Panc1 (cell line): ENCODE data around the gene AP5S1. TPM values are rescaled to one million over a fixed set of nuclear protein-coding genes. Genes with fewer than 3 reads are reported as not detected.
"Not testable (repeated sequence)": the region's sequence is repeated elsewhere in the genome, so short reads cannot be mapped to it uniquely, and the experiment has no call there.

ENCODE experiments used
- ATAC-seq: fragments of 200-7000 bp; cut with Tn5 transposase; 2 replicates; pipeline ENCODE4 v1.9.1; 2020; ENCODE audit warnings: mild to moderate bottlenecking, moderate library complexity
- BruUV-seq: library from RNA; stranded (reverse); fragments of 400-500 nt; replicated peaks from 2 replicates; lab custom pipeline; 2021; lab: Mats Ljungman, UMichigan
- CTCF ChIA-PET: fragments of 300-600 bp; sonication (Branson Sonifier 250); formaldehyde crosslinking; loops from one replicate; lab custom pipeline; 2022; ENCODE audit warnings: antibody characterized with exemption; lab: Charles Lee
- POLR2A ChIA-PET: fragments of 300-600 bp; sonication (Branson Sonifier 250); formaldehyde crosslinking; loops from one replicate; lab custom pipeline; 2022; ENCODE audit warnings: antibody characterized with exemption; lab: Charles Lee
- DNase-seq: peaks from one replicate; pipeline ENCODE4 v3.0.0-alpha.2; 2010; ENCODE audit warnings: low read depth, low spot score
- H3K27ac ChIP-seq: 2 replicates; pipeline ENCODE4 v1.5.1; 2011; ENCODE audit warnings: mild to moderate bottlenecking, low read length, inconsistent platforms
- H3K27me3 ChIP-seq: fragments of 200-500 bp; sonication (Bioruptor generic); 2 replicates; pipeline ENCODE4 v1.6.0; 2014; ENCODE audit warnings: low read length, inconsistent platforms; ENCODE audit not compliant: control insufficient read depth, insufficient read depth
- H3K36me3 ChIP-seq: fragments of 200-500 bp; sonication (Bioruptor generic); 2 replicates; pipeline ENCODE4 v1.5.1; 2014; ENCODE audit warnings: inconsistent platforms, mild to moderate bottlenecking, low read length, moderate library complexity; ENCODE audit not compliant: control insufficient read depth, insufficient read depth
- H3K4me1 ChIP-seq: 2 replicates; pipeline ENCODE4 v1.5.1; 2011; ENCODE audit warnings: inconsistent platforms, mild to moderate bottlenecking, low read length, moderate library complexity; ENCODE audit not compliant: control insufficient read depth, insufficient read depth
- H3K4me3 ChIP-seq, 2 experiments: 2 replicates each; pipeline ENCODE4 v1.5.1; 2011 to 2012; ENCODE audit warnings: low read depth in 2 of 2, low read length in 2 of 2, mild to moderate bottlenecking in 2 of 2, inconsistent platforms in 1 of 2, moderate library complexity in 1 of 2
- H3K9me3 ChIP-seq: fragments of 200-500 bp; sonication (Bioruptor generic); 2 replicates; pipeline ENCODE4 v1.5.1; 2014; ENCODE audit warnings: low read depth, mild to moderate bottlenecking, inconsistent platforms, low read length, moderate library complexity; ENCODE audit not compliant: control insufficient read depth, insufficient read depth
- POLR2AphosphoS5 ChIP-seq: IDR thresholded peaks from 2 replicates; pipeline ENCODE4 v1.6.1; 2012; ENCODE audit warnings: mild to moderate bottlenecking, low read depth, low read length, moderate library complexity
- SIN3A ChIP-seq: IDR thresholded peaks from 2 replicates; pipeline ENCODE4 v1.6.1; 2012; ENCODE audit warnings: low read depth, mild to moderate bottlenecking, low read length, moderate library complexity, borderline replicate concordance; ENCODE audit not compliant: insufficient read depth
- TCF7L2 ChIP-seq: IDR thresholded peaks from 2 replicates; pipeline ENCODE4 v1.6.1; 2011; ENCODE audit warnings: mild to moderate bottlenecking, low read depth, low read length, inconsistent platforms
- in situ Hi-C: cut with HindIII; loops from 2 replicates; pipeline ENCODE4 v1.10.0; 2016; ENCODE audit warnings: low sequenced_read_pairs, low pct_unique_long_range_greater_than_20kb
- intact Hi-C: fragments of 100-400 bp; cut with micrococcal nuclease; formaldehyde crosslinking; loops from one replicate; pipeline ENCODE4 v1.10.0; 2022; ENCODE audit not compliant: unreplicated experiment
- total RNA-seq: library from RNA; stranded (reverse); gene quantifications from one replicate; pipeline ENCODE4 v1.2.1, GENCODE V29; 2021; ENCODE audit not compliant: unreplicated experiment
- TF ChIP-seq, protein P1 (sequence below): fragments of 450-650 bp; IDR thresholded peaks from 2 replicates; pipeline ENCODE4 v1.5.1; 2017; ENCODE audit warnings: mild to moderate bottlenecking
- TF ChIP-seq, protein P2 (sequence below), 2 experiments: IDR thresholded peaks; 2 replicates each; pipeline ENCODE4 v1.6.1; 2011 to 2012; ENCODE audit warnings: low read depth in 2 of 2, control low read depth in 1 of 2, low read length in 1 of 2, mild to moderate bottlenecking in 1 of 2, moderate library complexity in 1 of 2; ENCODE audit not compliant: insufficient read depth in 1 of 2

Gene AP5S1
- total RNA-seq, 1 experiment from 2014 or later: 23.1 TPM

DNA sequence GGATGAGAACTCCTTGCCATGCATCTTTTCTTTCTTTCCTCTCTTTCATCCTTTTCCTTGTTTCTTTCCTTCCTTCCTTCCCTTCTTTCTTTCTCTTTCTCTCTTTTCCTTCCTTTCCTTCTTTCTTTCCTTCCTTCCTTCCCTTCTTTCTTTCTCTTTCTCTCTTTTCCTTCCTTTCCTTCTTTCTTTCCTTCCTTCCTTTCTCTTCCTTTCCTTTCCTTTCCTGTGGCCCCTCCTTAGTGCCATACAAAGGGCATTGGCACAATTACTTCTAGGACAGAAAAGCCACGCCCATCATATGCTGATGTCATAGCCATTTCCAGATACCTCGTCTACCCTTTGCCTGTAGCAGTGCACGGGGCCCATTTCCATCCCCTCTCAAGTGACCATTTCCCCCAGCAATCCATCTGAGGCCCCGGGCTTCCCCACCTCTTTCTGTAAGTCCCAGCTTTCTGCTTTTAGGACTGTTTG is 31.6 kb upstream of the AP5S1 start:
- Histone ChIP-seq H3K4me3 (no peak overlapping the region), H3K36me3 (no peaks in the 10 kb centered on the region), H3K27ac (peak overlapping the region; percentile 55; the same call in 1 of the 2 replicates), H3K9me3 (no peaks in the 10 kb centered on the region), H3K4me1 (peaks cover 17% of the 10 kb centered on the region), H3K27me3 (no peaks in the 10 kb centered on the region)
- POLR2A ChIA-PET: no interaction called here
- in situ Hi-C loops (no loop called here), intact Hi-C loops (loop anchor here (2.0 kb wide), 1 partner anchor 32 kb away; the partner anchor contains the start of gene AP5S1)
- CTCF ChIA-PET: interaction anchor here (3.4 kb wide), 1 partner anchor 29 kb away, joined by 22 read pairs; no protein-coding TSS in a partner anchor
- TF ChIP-seq TCF7L2 (no peak), SIN3A (no peak), POLR2AphosphoS5 (no peak)
- TF ChIP-seq, protein P1, sequence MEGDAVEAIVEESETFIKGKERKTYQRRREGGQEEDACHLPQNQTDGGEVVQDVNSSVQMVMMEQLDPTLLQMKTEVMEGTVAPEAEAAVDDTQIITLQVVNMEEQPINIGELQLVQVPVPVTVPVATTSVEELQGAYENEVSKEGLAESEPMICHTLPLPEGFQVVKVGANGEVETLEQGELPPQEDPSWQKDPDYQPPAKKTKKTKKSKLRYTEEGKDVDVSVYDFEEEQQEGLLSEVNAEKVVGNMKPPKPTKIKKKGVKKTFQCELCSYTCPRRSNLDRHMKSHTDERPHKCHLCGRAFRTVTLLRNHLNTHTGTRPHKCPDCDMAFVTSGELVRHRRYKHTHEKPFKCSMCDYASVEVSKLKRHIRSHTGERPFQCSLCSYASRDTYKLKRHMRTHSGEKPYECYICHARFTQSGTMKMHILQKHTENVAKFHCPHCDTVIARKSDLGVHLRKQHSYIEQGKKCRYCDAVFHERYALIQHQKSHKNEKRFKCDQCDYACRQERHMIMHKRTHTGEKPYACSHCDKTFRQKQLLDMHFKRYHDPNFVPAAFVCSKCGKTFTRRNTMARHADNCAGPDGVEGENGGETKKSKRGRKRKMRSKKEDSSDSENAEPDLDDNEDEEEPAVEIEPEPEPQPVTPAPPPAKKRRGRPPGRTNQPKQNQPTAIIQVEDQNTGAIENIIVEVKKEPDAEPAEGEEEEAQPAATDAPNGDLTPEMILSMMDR: no peak
- TF ChIP-seq, protein P2, sequence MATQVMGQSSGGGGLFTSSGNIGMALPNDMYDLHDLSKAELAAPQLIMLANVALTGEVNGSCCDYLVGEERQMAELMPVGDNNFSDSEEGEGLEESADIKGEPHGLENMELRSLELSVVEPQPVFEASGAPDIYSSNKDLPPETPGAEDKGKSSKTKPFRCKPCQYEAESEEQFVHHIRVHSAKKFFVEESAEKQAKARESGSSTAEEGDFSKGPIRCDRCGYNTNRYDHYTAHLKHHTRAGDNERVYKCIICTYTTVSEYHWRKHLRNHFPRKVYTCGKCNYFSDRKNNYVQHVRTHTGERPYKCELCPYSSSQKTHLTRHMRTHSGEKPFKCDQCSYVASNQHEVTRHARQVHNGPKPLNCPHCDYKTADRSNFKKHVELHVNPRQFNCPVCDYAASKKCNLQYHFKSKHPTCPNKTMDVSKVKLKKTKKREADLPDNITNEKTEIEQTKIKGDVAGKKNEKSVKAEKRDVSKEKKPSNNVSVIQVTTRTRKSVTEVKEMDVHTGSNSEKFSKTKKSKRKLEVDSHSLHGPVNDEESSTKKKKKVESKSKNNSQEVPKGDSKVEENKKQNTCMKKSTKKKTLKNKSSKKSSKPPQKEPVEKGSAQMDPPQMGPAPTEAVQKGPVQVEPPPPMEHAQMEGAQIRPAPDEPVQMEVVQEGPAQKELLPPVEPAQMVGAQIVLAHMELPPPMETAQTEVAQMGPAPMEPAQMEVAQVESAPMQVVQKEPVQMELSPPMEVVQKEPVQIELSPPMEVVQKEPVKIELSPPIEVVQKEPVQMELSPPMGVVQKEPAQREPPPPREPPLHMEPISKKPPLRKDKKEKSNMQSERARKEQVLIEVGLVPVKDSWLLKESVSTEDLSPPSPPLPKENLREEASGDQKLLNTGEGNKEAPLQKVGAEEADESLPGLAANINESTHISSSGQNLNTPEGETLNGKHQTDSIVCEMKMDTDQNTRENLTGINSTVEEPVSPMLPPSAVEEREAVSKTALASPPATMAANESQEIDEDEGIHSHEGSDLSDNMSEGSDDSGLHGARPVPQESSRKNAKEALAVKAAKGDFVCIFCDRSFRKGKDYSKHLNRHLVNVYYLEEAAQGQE (IDR thresholded peaks at IDR 0.05; ENCODE audit: insufficient read depth in 1 of 2, low read depth in 2 of 2, low read length in 1 of 2): no peak
- no TSS peak for BruUV-seq
- ATAC-seq (no peak), DNase-seq (no peak)

DNA sequence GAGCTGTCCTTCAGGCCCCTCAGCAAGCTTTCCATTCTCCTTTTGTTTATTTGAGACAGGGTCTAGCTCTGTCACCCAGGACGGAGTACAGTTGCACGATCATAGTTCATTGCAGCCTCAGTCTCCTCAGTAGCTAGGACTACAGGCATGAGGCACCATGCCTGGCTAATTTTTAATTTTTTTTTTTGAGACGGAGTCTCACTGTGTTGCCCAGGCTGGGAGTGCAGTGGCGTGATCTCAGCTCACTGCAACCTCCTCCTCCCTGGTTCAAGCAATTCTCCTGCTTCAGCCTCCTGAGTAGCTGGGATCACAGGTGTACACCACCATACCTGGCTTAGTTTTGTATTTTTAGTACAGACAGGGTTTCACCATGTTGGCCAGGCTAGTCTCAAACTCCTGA is 31.1 kb upstream of the AP5S1 start:
- 0 out of 2 replicates have a peak overlapping the region, but pooled peaks have one; percentile 11 for H3K27ac ChIP-seq
- H3K4me1 ChIP-seq: peaks cover 14% of the 10 kb centered on the region
- ChIA-PET CTCF (interaction anchor here (0.6 kb wide), 1 partner anchor 570 kb away, joined by 8 read pairs; no protein-coding TSS in a partner anchor), POLR2A (interaction anchor here (0.7 kb wide), 1 partner anchor 11 kb away, joined by 5 read pairs; no protein-coding TSS in a partner anchor)
- in situ Hi-C loops, BruUV-seq, ATAC-seq, DNase-seq, H3K9me3 ChIP-seq, H3K4me3 ChIP-seq, H3K27me3 ChIP-seq, H3K36me3 ChIP-seq: not testable (repeated sequence)
- intact Hi-C loops: loop anchor here (2.0 kb wide), 1 partner anchor 32 kb away; the partner anchor contains the start of gene AP5S1

DNA sequence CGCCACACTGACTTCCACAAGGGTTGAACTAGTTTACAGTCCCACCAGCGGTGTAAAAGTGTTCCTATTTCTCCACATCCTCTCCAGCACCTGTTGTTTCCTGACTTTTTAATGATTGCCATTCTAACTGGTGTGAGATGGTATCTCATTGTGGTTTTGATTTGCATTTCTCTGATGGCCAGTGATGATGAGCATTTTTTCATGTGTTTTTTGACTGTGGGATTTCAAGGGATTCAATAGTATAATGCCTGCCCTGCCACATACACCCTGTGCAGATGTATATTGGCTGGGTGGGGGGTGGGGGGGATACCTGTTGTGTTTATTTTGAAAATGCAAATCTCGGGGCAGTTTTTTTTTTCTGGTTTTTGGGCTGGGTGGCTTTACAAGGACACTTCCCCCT is 26.2 kb upstream of the AP5S1 start:
- H3K4me3 ChIP-seq, intact Hi-C loops, POLR2A ChIA-PET, BruUV-seq, ATAC-seq, H3K27ac ChIP-seq, H3K9me3 ChIP-seq, in situ Hi-C loops, DNase-seq, CTCF ChIA-PET, H3K27me3 ChIP-seq: not testable (repeated sequence)
- Histone ChIP-seq H3K4me1 (peaks cover 16% of the 10 kb centered on the region), H3K36me3 (peaks cover 10% of the 10 kb centered on the region)
